Spleen (tissue), 11 donors: ENCODE results near the gene UQCC3. TPM values are rescaled to one million over a fixed set of nuclear protein-coding genes. Genes with fewer than 3 reads are reported as not detected.
A peak's percentile ranks its signal among the peaks of the same experiment; 100 is the strongest.

ENCODE experiments used
- DNase-seq: peaks from one replicate; pipeline ENCODE4 v3.0.0-alpha.2; 2020
- H3K27ac ChIP-seq, 8 donors: fragments of 200-600 bp; sonication (generic) in 7 of 8; 1 replicate in 4 of 8; 2 replicates in 4 of 8; pipeline versions ENCODE4 v1.5.0 to v1.8.0; 2016 to 2021; ENCODE audit warnings: inconsistent platforms in 4 of 8, mild to moderate bottlenecking in 4 of 8, moderate library complexity in 1 of 8
- H3K27me3 ChIP-seq, 7 donors: fragments of 200-600 bp; sonication (generic) in 6 of 7; replicated peaks in 1 of 7; 1 replicate in 4 of 7; 2 replicates in 3 of 7; pipeline versions ENCODE4 v1.5.0 to v1.8.0; 2016 to 2021; ENCODE audit warnings: inconsistent platforms in 3 of 7, mild to moderate bottlenecking in 1 of 7
- H3K36me3 ChIP-seq, 6 donors: fragments of 200-600 bp; sonication (generic) in 5 of 6; 1 replicate in 4 of 6; 2 replicates in 2 of 6; pipeline versions ENCODE4 v1.5.0 to v1.8.0; 2016 to 2021; ENCODE audit warnings: inconsistent platforms in 2 of 6
- H3K4me1 ChIP-seq, 6 donors: fragments of 200-600 bp; sonication (generic) in 5 of 6; 1 replicate in 3 of 6; 2 replicates in 3 of 6; pipeline versions ENCODE4 v1.5.0 to v1.8.0; 2016 to 2021; ENCODE audit warnings: inconsistent platforms in 3 of 6
- H3K4me3 ChIP-seq, 8 donors: fragments of 200-600 bp; sonication (generic) in 7 of 8; 1 replicate in 4 of 8; 2 replicates in 4 of 8; pipeline versions ENCODE4 v1.5.0 to v1.8.0; 2016 to 2021; ENCODE audit warnings: inconsistent platforms in 4 of 8, mild to moderate bottlenecking in 4 of 8, moderate library complexity in 2 of 8
- H3K9me3 ChIP-seq, 8 donors: fragments of 200-600 bp; sonication (generic) in 7 of 8; 1 replicate in 4 of 8; 2 replicates in 4 of 8; pipeline versions ENCODE4 v1.5.0 to v1.8.0; 2016 to 2021; ENCODE audit warnings: inconsistent platforms in 4 of 8
- CTCF ChIP-seq, 11 experiments: fragments of 200-600 bp in 7 of 11; fragments of 450-650 bp in 4 of 11; sonication (generic) in 4 of 11; IDR thresholded peaks in 8 of 11; conservative IDR thresholded peaks in 3 of 11; 1 replicate in 7 of 11; 2 replicates in 4 of 11; pipeline versions ENCODE4 v1.4.0 to v1.8.0; 2016 to 2021; ENCODE audit warnings: antibody characterized with exemption in 11 of 11, inconsistent platforms in 4 of 11, mild to moderate bottlenecking in 1 of 11
- POLR2A ChIP-seq, 3 donors: fragments of 450-650 bp; IDR thresholded peaks; one replicate each; pipeline ENCODE4 v1.5.1; 2017; ENCODE audit warnings: antibody characterized with exemption in 3 of 3, mild to moderate bottlenecking in 1 of 3
- POLR2AphosphoS5 ChIP-seq, 3 donors: sonication (generic); formaldehyde crosslinking; IDR thresholded peaks; one replicate each; pipeline ENCODE4 v1.5.1; 2017; ENCODE audit warnings: antibody characterized with exemption in 3 of 3
- WGBS, 5 donors: extraction: QIAGEN DNeasy Blood & Tissue Kit in 3 of 5; methylation state at CpG; one replicate each; pipeline versions ENCODE4 v1.1.5 to v1.1.7; 2013 to 2018; 5-methylcytosine and 5-hydroxymethylcytosine counted together
- intact Hi-C: fragments of 100-400 bp; cut with DNase I; formaldehyde crosslinking; loops from one replicate; pipeline ENCODE4 v1.15.0; 2023; ENCODE audit warnings: low total_unique reads
- polyA plus RNA-seq, 3 donors: library from polyadenylated mRNA; stranded (reverse); fragments of 200-250 nt; gene quantifications; one replicate each; pipeline ENCODE4 v1.2.1, GENCODE V29; 2013
- small RNA-seq, 4 donors: library from RNA; depleted of rRNA; stranded (forward); fragments of <200 nt; gene quantifications; one replicate each; pipeline ENCODE3, GENCODE V24; 2016
- total RNA-seq, 7 donors: library from RNA; depleted of rRNA in 3 of 7; stranded (reverse); fragments of >200 nt in 3 of 7; fragmentation: NEBNext Ultra II Directional in 4 of 7; extraction: Animal tissue kit (Norgen Biotek cat#: 25700) in 4 of 7; gene quantifications; one replicate each; pipeline versions ENCODE4 v1.1.0 to v1.2.1, GENCODE V29; 2016 to 2021
- donor health status: healthy with polysubstance abuse.
- donor health status: DM: no; HTN: no; CAD: no; lungs with moderate emphysema.
- donor health status: DM: no; HTN: no; CAD: no.
- donor health status: Bipolar disorder and iron deficiency.
- donor health status: healthy.
- donor health status: DM: no; HTN: no; CAD: no.
- donor health status: DM: yes; HTN: yes; CAD: no.

Gene UQCC3
- total and polyA plus RNA-seq, 10 donors: 4.9 to 23.7 (median 6.2) TPM

DNA sequence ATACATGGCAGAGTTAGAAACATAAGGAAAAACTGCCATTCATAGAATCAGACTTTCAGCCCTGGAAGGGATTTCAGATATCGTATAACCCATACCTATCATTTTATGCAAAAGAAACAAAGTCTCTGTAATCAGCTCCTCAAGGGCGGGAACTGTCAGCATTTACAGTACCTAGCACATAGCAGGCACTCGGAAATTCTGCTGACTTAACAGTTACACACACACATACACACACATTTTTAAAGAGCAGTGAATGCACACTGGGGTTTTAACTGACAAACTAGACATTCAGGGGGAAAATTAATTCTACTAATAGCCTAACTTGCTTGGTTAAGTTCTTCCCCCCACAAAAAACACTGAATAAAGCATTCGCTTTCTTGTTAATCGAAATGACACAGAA is 44.7 kb downstream of the UQCC3 start:
- intact Hi-C loops: no loop called here
- WGBS, 5 donors: 89 to 97% (median 91%) methylated on average over 5 of the region's 5 CpGs
- H3K27me3 ChIP-seq: no peaks in the 10 kb centered on the region
- peaks cover 6 to 100% (median 96%) of the 10 kb centered on the region in 6 donors for H3K36me3 ChIP-seq
- no peak for TF ChIP-seq POLR2A (IDR thresholded peaks at IDR 0.05)
- H3K4me1 ChIP-seq: peaks cover 0 to 85% (median 25%) of the 10 kb centered on the region in 6 donors
- no peak overlapping the region for H3K4me3 ChIP-seq
- DNase-seq: no peak
- no peaks in the 10 kb centered on the region for H3K9me3 ChIP-seq
- H3K27ac ChIP-seq: no peak overlapping the region

GRCh38 chr11:62716816-62717215 is 45.3 kb downstream of the UQCC3 start:
- no peaks in the 10 kb centered on the region for H3K9me3 ChIP-seq
- peaks cover 0 to 90% (median 27%) of the 10 kb centered on the region in 6 donors for H3K4me1 ChIP-seq
- H3K27me3 ChIP-seq: no peaks in the 10 kb centered on the region
- no peak for DNase-seq
- no peak overlapping the region for H3K4me3 ChIP-seq
- peak overlapping the region in 1 of 8 donors; percentile 31 for H3K27ac ChIP-seq
- TF ChIP-seq CTCF (IDR thresholded peaks at IDR 0.05 in 8 of 11, conservative IDR thresholded peaks at IDR 0.05 in 3 of 11): no peak
- peak in 2 of 3 donors; percentile 10 to 17 for TF ChIP-seq POLR2AphosphoS5 (IDR thresholded peaks at IDR 0.05)
- TF ChIP-seq POLR2A (IDR thresholded peaks at IDR 0.05): no peak
- 85 to 92% (median 88%) methylated on average over 11 of the region's 11 CpGs for WGBS, 5 donors
- H3K36me3 ChIP-seq: peaks cover 12 to 100% (median 96%) of the 10 kb centered on the region in 6 donors
- intact Hi-C loops: no loop called here

GRCh38 chr11:62719302-62719978 is 48.0 kb downstream of the UQCC3 start:
- intact Hi-C loops: no loop called here

DNA sequence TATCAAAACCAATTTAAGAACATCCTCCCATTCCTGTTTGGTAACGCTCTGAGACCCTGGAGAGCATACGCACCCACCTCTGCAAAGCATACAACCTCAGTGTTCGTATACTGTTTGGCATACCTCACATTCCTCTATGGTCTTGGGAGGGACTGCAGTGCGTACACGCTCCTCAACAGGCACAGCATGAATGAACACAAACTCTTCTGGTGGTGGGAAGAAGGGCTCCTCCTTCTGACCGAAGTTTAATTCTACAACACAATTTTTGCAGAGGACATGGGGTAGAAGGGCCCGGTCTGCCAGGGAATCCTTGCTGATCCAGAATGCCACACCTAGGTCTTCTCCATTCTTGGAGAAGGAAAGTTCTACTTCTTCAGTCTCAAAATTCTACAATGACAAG is 50.5 kb downstream of the UQCC3 start:
- Histone ChIP-seq H3K4me3 (no peak overlapping the region), H3K27ac (no peak overlapping the region), H3K27me3 (no peaks in the 10 kb centered on the region), H3K9me3 (no peaks in the 10 kb centered on the region), H3K4me1 (peaks cover 14 to 89% (median 45%) of the 10 kb centered on the region in 6 donors), H3K36me3 (peaks cover 23 to 75% (median 71%) of the 10 kb centered on the region in 6 donors)
- no peak for DNase-seq
- intact Hi-C loops: no loop called here
- WGBS, 5 donors: 78 to 93% (median 86%) methylated on average over 7 of the region's 7 CpGs
- TF ChIP-seq POLR2A (IDR thresholded peaks at IDR 0.05) (no peak), CTCF (IDR thresholded peaks at IDR 0.05 in 8 of 11, conservative IDR thresholded peaks at IDR 0.05 in 3 of 11) (no peak), POLR2AphosphoS5 (IDR thresholded peaks at IDR 0.05) (no peak)

More at GRCh38 chr11:62719302-62719978, 48.0 kb downstream of the UQCC3 start:
- no peak overlapping the region for H3K27ac ChIP-seq
- H3K4me1 ChIP-seq: peaks cover 7 to 90% (median 34%) of the 10 kb centered on the region in 6 donors
- no peak for DNase-seq
- H3K4me3 ChIP-seq: no peak overlapping the region
- WGBS, 5 donors: 73 to 80% (median 75%) methylated on average over 2 of the region's 2 CpGs
- no peaks in the 10 kb centered on the region for H3K9me3 ChIP-seq
- peaks cover 23 to 100% (median 95%) of the 10 kb centered on the region in 6 donors for H3K36me3 ChIP-seq
- TF ChIP-seq CTCF (IDR thresholded peaks at IDR 0.05 in 8 of 11, conservative IDR thresholded peaks at IDR 0.05 in 3 of 11): no peak
- TF ChIP-seq POLR2A (IDR thresholded peaks at IDR 0.05): no peak
- TF ChIP-seq POLR2AphosphoS5 (IDR thresholded peaks at IDR 0.05): no peak
- no peaks in the 10 kb centered on the region for H3K27me3 ChIP-seq

Small RNA genes within 50 kb of the gene (small RNA-seq; reads per million reads assigned to genes)
- 0 reads per million in 4 donors for gene SNORA57

Other genes starting within 250 kb of the UQCC3 start
- 100 to 1,000 TPM; 168 to 370 (median 289) TPM for gene AHNAK, start 124.9 kb upstream of the UQCC3 start, total RNA-seq
- 10 to 100 TPM; 11.8 to 24.0 (median 12.0) TPM for gene AHNAK, start 124.9 kb upstream of the UQCC3 start, polyA plus RNA-seq
- gene EEF1G, start 97.8 kb upstream of the UQCC3 start, total RNA-seq: 1,000 to 10,000 TPM in 6 of 7 donors, 100 to 1,000 TPM in 1; 989 to 1,475 (median 1,270) TPM
- 1,000 to 10,000 TPM; 2,364 to 2,501 (median 2,474) TPM for gene EEF1G, start 97.8 kb upstream of the UQCC3 start, polyA plus RNA-seq
- gene TUT1, start 80.2 kb upstream of the UQCC3 start, total RNA-seq: 10 to 100 TPM; 14.4 to 30.9 (median 20.1) TPM
- 10 to 100 TPM; 14.5 to 24.1 (median 16.1) TPM for gene TUT1, start 80.2 kb upstream of the UQCC3 start, polyA plus RNA-seq
- 100 to 1,000 TPM; 102 to 154 (median 114) TPM for gene MTA2, start 69.8 kb upstream of the UQCC3 start, total RNA-seq
- 10 to 100 TPM; 55.3 to 94.6 (median 58.5) TPM for gene MTA2, start 69.8 kb upstream of the UQCC3 start, polyA plus RNA-seq
- gene EML3, start 58.9 kb upstream of the UQCC3 start, total RNA-seq: 100 to 1,000 TPM in 5 of 7 donors, 10 to 100 TPM in 2; 46.7 to 159 (median 116) TPM
- 100 to 1,000 TPM in 1 of 3 donors, 10 to 100 TPM in 2; 51.0 to 116 (median 78.6) TPM for gene EML3, start 58.9 kb upstream of the UQCC3 start, polyA plus RNA-seq
- 1 to 10 TPM; 4.3 to 8.8 (median 5.6) TPM for gene ROM1, start 58.4 kb upstream of the UQCC3 start, total RNA-seq
- gene ROM1, start 58.4 kb upstream of the UQCC3 start, polyA plus RNA-seq: 10 to 100 TPM in 1 of 3 donors, 1 to 10 TPM in 2; 4.2 to 15.0 (median 6.1) TPM
- 10 to 100 TPM; 25.2 to 43.7 (median 37.1) TPM for gene B3GAT3, start 49.7 kb upstream of the UQCC3 start, total RNA-seq
- gene B3GAT3, start 49.7 kb upstream of the UQCC3 start, polyA plus RNA-seq: 10 to 100 TPM; 41.9 to 65.7 (median 63.1) TPM
- 100 to 1,000 TPM; 122 to 245 (median 198) TPM for gene GANAB, start 25.1 kb upstream of the UQCC3 start, total RNA-seq
- gene GANAB, start 25.1 kb upstream of the UQCC3 start, polyA plus RNA-seq: 10 to 100 TPM; 49.0 to 72.4 (median 53.6) TPM
- 10 to 100 TPM; 16.9 to 34.5 (median 24.8) TPM for gene INTS5, start 18.4 kb upstream of the UQCC3 start, total RNA-seq
- gene INTS5, start 18.4 kb upstream of the UQCC3 start, polyA plus RNA-seq: 10 to 100 TPM in 1 of 3 donors, 1 to 10 TPM in 2; 4.4 to 13.7 (median 7.0) TPM
- gene C11orf98, start 6.5 kb upstream of the UQCC3 start, total RNA-seq: 10 to 100 TPM; 30.9 to 43.7 (median 42.5) TPM
- 100 to 1,000 TPM; 144 to 164 (median 152) TPM for gene C11orf98, start 6.5 kb upstream of the UQCC3 start, polyA plus RNA-seq
- 10 to 100 TPM in 6 of 7 donors, 1 to 10 TPM in 1; 3.0 to 19.4 (median 13.2) TPM for gene CSKMT, start 6.4 kb upstream of the UQCC3 start, total RNA-seq
- 10 to 100 TPM; 32.6 to 59.4 (median 40.3) TPM for gene CSKMT, start 6.4 kb upstream of the UQCC3 start, polyA plus RNA-seq
- gene LBHD1, start 594 bp downstream of the UQCC3 start, total RNA-seq: 10 to 100 TPM in 6 of 7 donors, 1 to 10 TPM in 1; 10.0 to 20.2 (median 12.8) TPM
- 10 to 100 TPM in 2 of 3 donors, 1 to 10 TPM in 1; 7.3 to 21.2 (median 15.1) TPM for gene LBHD1, start 594 bp downstream of the UQCC3 start, polyA plus RNA-seq
- gene UBXN1, start 7.4 kb downstream of the UQCC3 start, total RNA-seq: 100 to 1,000 TPM in 6 of 7 donors, 10 to 100 TPM in 1; 93.8 to 158 (median 128) TPM
- 100 to 1,000 TPM; 198 to 209 (median 203) TPM for gene UBXN1, start 7.4 kb downstream of the UQCC3 start, polyA plus RNA-seq
- gene LRRN4CL, start 17.9 kb downstream of the UQCC3 start, total RNA-seq: not detected
- gene LRRN4CL, start 17.9 kb downstream of the UQCC3 start, polyA plus RNA-seq: under 1 TPM; 0.04 to 0.48 (median 0.17) TPM
- gene BSCL2, start 35.8 kb downstream of the UQCC3 start, total RNA-seq: 10 to 100 TPM; 25.6 to 66.0 (median 34.4) TPM
- gene BSCL2, start 35.8 kb downstream of the UQCC3 start, polyA plus RNA-seq: 10 to 100 TPM; 47.7 to 62.6 (median 47.8) TPM
- gene GNG3, start 36.0 kb downstream of the UQCC3 start, total RNA-seq: not detected
- gene GNG3, start 36.0 kb downstream of the UQCC3 start, polyA plus RNA-seq: under 1 TPM in 2 of 3 donors, not detected in 1; 0.12 to 0.13 TPM
- gene HNRNPUL2, start 55.8 kb downstream of the UQCC3 start, total RNA-seq: 10 to 100 TPM; 39.3 to 62.8 (median 48.5) TPM
- gene HNRNPUL2, start 55.8 kb downstream of the UQCC3 start, polyA plus RNA-seq: 10 to 100 TPM; 26.4 to 37.1 (median 29.3) TPM
- gene TTC9C, start 56.8 kb downstream of the UQCC3 start, total RNA-seq: 10 to 100 TPM; 25.4 to 47.1 (median 30.5) TPM
- 10 to 100 TPM; 27.8 to 35.6 (median 33.4) TPM for gene TTC9C, start 56.8 kb downstream of the UQCC3 start, polyA plus RNA-seq
- gene ZBTB3, start 82.5 kb downstream of the UQCC3 start, total RNA-seq: 10 to 100 TPM in 5 of 7 donors, 1 to 10 TPM in 2; 6.6 to 14.5 (median 11.1) TPM
- 1 to 10 TPM; 3.2 to 4.9 (median 3.9) TPM for gene ZBTB3, start 82.5 kb downstream of the UQCC3 start, polyA plus RNA-seq
- gene POLR2G, start 89.9 kb downstream of the UQCC3 start, total RNA-seq: 10 to 100 TPM; 52.1 to 74.0 (median 60.2) TPM
- 100 to 1,000 TPM; 129 to 153 (median 135) TPM for gene POLR2G, start 89.9 kb downstream of the UQCC3 start, polyA plus RNA-seq
- 10 to 100 TPM; 16.6 to 28.8 (median 23.7) TPM for gene TAF6L, start 99.7 kb downstream of the UQCC3 start, total RNA-seq
- 10 to 100 TPM; 11.9 to 37.5 (median 21.1) TPM for gene TAF6L, start 99.7 kb downstream of the UQCC3 start, polyA plus RNA-seq
- 10 to 100 TPM; 39.0 to 80.8 (median 48.3) TPM for gene TMEM179B, start 115.7 kb downstream of the UQCC3 start, total RNA-seq
- 10 to 100 TPM; 46.1 to 57.1 (median 54.6) TPM for gene TMEM179B, start 115.7 kb downstream of the UQCC3 start, polyA plus RNA-seq
- 10 to 100 TPM; 11.2 to 27.8 (median 13.6) TPM for gene TMEM223, start 120.3 kb downstream of the UQCC3 start, total RNA-seq
- 10 to 100 TPM; 19.0 to 32.8 (median 25.0) TPM for gene TMEM223, start 120.3 kb downstream of the UQCC3 start, polyA plus RNA-seq
- gene NXF1, start 133.8 kb downstream of the UQCC3 start, total RNA-seq: 100 to 1,000 TPM in 4 of 7 donors, 10 to 100 TPM in 3; 87.7 to 125 (median 118) TPM
- gene NXF1, start 133.8 kb downstream of the UQCC3 start, polyA plus RNA-seq: 100 to 1,000 TPM in 2 of 3 donors, 10 to 100 TPM in 1; 83.1 to 271 (median 194) TPM
- 10 to 100 TPM; 40.5 to 50.7 (median 43.7) TPM for gene STX5, start 160.4 kb downstream of the UQCC3 start, total RNA-seq
- gene STX5, start 160.4 kb downstream of the UQCC3 start, polyA plus RNA-seq: 10 to 100 TPM; 20.9 to 27.0 (median 23.5) TPM
- not detected for gene TEX54, start 161.2 kb downstream of the UQCC3 start, total RNA-seq
- gene TEX54, start 161.2 kb downstream of the UQCC3 start, polyA plus RNA-seq: not detected
- gene WDR74, start 167.9 kb downstream of the UQCC3 start, total RNA-seq: 10 to 100 TPM; 29.0 to 62.2 (median 46.4) TPM
- gene WDR74, start 167.9 kb downstream of the UQCC3 start, polyA plus RNA-seq: 10 to 100 TPM; 56.0 to 66.2 (median 60.1) TPM
- gene SLC3A2, start 209.2 kb downstream of the UQCC3 start, total RNA-seq: 100 to 1,000 TPM; 102 to 138 (median 114) TPM
- gene SLC3A2, start 209.2 kb downstream of the UQCC3 start, polyA plus RNA-seq: 10 to 100 TPM; 48.7 to 58.4 (median 52.8) TPM
- not detected for gene CHRM1, start 249.7 kb downstream of the UQCC3 start, total RNA-seq
- not detected for gene CHRM1, start 249.7 kb downstream of the UQCC3 start, polyA plus RNA-seq